Thoracic aorta endothelial cell (primary cell): ENCODE data around the gene CIAPIN1. TPM values are rescaled to one million over a fixed set of nuclear protein-coding genes. Genes with fewer than 3 reads are reported as not detected.

Experiments
- total RNA-seq: library from RNA; depleted of rRNA; stranded (reverse); fragments of >200 nt; gene quantifications from 2 replicates; pipeline ENCODE4 v1.2.3, GENCODE V29; 2012

Gene CIAPIN1
- total RNA-seq, result 74.7 and 80.6 TPM in 2 replicates

DNA sequence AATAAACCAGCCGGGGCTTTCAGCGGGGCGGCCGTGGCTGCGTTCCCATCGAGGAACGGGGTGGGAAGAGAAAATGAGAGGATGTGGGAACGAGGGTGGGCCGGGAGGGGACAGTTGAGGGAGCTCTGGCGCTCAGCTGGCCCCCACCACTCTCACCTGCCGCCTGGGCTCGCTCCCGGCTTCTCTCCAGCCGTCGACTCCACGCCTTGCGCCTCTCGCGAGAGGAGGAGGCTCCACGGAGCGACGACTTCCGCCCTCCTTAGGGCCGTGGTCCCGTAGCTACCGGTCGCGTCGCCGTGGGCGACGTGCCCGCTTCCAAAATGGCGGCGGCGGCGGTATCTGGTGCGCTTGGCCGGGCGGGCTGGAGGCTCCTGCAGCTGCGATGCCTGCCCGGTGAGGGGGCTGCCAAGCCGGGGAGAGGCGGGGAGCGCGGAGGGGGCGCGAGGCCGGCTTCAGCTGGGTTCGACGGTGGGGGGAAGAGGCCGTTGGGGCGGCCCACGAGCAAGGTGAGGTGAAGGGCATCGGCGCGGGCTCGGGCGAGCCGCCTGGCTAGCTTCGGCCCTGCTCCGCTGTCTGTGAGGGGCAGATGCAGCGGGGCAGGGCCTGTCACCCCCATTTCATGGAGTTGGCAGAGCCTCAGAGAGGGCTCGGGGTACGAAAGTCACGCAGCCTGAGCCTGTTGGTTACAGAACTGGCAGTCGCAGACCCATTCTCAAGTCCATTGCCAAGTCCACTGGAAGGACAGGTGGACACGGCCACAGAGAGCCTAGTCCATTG lies at the start of gene CIAPIN1, which contains the start of gene COQ9:
CIAPIN1 (minus strand) TSS at position 200 of the 777 bp plus-strand sequence. CDS start 6,457 bp downstream, outside the sequence.
COQ9 (plus strand) TSS at position 294 of the 777 bp plus-strand sequence; CDS start at position 321, 27 bp downstream.

DNA sequence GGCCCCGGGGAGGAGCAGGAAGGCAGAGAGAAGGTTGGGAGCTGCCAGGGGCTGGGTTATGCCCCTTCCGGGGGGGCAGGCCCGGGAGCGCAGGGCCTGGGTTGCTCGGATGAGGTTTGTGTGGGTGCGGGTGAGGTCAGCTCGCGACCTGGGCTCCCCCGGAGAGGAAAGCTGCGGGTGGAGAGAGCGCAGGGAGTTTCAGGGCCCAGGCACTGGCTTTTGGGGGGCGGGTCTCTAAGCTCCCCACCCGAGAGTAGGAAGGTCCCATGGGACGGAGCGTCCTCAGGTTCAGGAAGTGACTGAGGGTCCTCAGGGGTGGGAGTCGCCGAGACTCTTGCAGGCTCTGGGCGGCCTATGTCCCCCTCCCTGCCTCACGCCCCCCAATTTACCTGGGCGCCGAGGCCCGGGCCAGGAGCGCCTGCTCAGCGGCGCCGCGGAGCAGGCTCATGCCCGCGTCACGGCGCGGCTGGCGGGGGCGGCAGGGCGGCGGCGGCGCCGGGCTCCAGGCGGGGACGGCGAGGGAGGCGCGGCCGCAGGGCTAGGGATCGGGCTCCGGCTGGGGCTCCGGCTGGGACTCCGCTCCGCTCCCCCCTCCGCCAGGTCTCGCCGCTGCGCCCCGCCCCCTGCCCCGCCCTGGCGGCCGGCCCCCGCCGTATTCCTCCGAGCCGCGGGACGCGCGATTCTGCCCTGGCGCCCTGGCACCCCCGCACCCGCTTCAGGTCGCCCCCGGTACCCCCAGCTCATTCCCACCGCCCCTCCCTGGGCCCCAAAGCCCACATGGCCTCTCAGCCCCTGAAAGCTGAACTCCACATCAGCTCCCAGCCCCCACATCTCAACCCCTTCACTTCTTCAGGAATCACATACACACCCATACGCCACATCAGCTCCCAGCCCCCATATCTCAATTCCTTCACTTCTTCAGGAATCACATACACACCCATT lies 39.0 kb upstream of the CIAPIN1 start, which contains the start of gene DOK4:
DOK4 (minus strand) TSS at position 578 of the 942 bp plus-strand sequence. CDS start 6,986 bp downstream, outside the sequence.

DNA sequence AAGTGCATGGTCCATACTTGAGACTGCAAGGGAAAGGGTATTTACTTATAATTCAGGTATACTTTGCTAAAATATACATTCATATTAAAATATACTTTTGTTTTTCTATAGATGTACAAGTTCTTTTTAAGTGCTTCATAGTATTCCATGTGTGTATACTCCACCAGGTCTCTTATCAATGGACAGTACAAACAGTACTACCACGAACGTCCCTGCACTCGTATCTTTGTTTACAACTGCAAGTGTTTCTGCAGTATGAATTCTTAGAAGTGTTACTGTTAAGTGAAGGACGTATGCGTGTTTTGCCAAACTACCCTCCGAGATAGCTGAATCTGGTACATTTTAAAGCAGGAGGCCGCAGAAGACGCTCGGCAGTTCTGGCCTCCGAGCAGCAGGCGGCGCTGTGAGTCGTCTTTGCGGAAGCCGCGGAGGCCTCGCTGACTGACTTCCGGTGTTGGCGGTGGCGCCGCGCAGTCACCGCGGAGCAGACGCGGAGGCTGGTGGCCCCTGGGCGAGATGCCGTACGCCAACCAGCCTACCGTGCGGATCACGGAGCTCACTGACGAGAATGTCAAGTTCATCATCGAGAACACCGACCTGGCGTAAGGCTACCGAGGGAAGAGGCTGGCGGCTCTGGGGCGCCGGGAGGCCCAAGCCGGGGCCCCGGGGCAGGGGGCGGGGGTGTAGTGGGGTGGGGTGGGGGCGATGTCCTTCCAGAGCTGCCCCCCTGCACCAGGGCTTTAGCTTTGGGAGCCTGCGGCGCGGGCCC lies 15.2 kb upstream of the CIAPIN1 start, which contains the start of gene POLR2C:
POLR2C (plus strand) TSS at position 471 of the 769 bp plus-strand sequence; CDS start at position 517, 46 bp downstream.

DNA sequence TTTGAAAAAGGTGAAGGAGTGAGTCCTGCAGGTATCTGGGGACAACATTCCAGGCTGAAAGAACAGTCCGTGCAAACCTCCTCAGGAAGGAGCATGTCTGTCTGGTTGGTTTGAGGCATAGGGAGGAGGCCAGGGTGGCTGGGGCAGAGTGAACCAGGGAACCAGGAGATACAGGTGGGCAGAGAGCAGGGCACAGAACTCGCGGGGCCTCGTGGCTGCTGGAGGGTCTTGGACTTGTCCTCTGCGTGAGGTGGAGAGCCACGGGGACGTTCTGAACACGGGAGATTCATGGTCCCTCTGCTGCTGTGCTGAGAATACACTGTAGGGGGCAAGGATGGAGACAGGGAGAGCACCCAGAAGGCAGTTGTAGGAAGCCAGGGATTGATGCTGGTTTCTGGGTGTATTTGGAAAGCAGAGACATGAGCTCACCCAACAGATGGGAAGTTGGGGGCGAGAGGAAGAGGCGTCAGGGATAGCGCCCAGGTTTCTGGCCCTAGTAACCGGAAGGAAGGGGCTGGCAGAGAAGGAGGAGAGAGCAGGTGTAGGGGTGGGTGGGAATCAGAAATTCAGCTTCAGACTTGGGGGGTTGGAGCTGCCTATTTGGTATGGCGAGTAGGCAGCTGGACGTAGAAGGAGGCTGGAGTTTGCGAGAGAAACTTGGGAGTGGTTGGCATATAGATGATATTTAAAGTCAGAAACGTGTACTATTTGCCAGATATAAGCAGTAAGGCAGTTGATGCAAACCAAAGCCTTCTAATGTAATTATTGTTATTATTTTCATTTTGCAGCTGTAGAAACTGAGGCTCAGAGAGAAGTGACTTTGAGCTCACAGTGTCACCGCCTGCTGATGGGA lies 43.0 kb downstream of the CIAPIN1 start, which contains the start of gene CCL17:
CCL17 (plus strand) TSS at position 803 of the 853 bp plus-strand sequence. CDS start 9,166 bp downstream, outside the sequence.

Other genes with a start within 250 kb of the CIAPIN1 start
- 127 and 145 TPM in 2 replicates for gene ARL2BP, start 202.1 kb downstream of the CIAPIN1 start, total RNA-seq
- 1.4 and 2.0 TPM in 2 replicates for gene PLLP, start 162.7 kb downstream of the CIAPIN1 start, total RNA-seq
- not detected in 2 replicates for gene CCL22, start 88.6 kb downstream of the CIAPIN1 start, total RNA-seq
- 0.27 and 1.7 TPM in 2 replicates for gene CX3CL1, start 74.9 kb downstream of the CIAPIN1 start, total RNA-seq
- gene CCL17, start 42.6 kb downstream of the CIAPIN1 start, total RNA-seq, result not detected in 2 replicates
- gene COQ9, start 94 bp upstream of the CIAPIN1 start, total RNA-seq, result 35.9 and 45.7 TPM in 2 replicates
- 107 and 111 TPM in 2 replicates for gene POLR2C, start 15.3 kb upstream of the CIAPIN1 start, total RNA-seq
- gene DOK4, start 39.1 kb upstream of the CIAPIN1 start, total RNA-seq, result 18.0 and 29.9 TPM in 2 replicates
- 7.2 and 8.8 TPM in 2 replicates for gene CCDC102A, start 89.2 kb upstream of the CIAPIN1 start, total RNA-seq
- not detected in 2 replicates for gene ADGRG5, start 95.3 kb upstream of the CIAPIN1 start, total RNA-seq
- 54.5 and 137 TPM in 2 replicates for gene ADGRG1, start 181.2 kb upstream of the CIAPIN1 start, total RNA-seq
- gene ADGRG3, start 220.9 kb upstream of the CIAPIN1 start, total RNA-seq, result not detected in 2 replicates
- gene DRC7, start 247.4 kb upstream of the CIAPIN1 start, total RNA-seq, result 0.07 TPM in 1 of 2 replicates, not detected in the other